CD4-positive, alpha-beta T cell treated with Interleukin-6 for 4 hours (primary cell): ENCODE measurements around the gene GNAQ.
"Not testable (repeated sequence)": the region's sequence is repeated elsewhere in the genome, so short reads cannot be mapped to it uniquely, and the experiment has no call there.

Source experiments
- DNase-seq: peaks from one replicate; pipeline ENCODE4 v3.0.0-alpha.2; 2020; ENCODE audit warnings: mixed read lengths

Gene GNAQ

DNA sequence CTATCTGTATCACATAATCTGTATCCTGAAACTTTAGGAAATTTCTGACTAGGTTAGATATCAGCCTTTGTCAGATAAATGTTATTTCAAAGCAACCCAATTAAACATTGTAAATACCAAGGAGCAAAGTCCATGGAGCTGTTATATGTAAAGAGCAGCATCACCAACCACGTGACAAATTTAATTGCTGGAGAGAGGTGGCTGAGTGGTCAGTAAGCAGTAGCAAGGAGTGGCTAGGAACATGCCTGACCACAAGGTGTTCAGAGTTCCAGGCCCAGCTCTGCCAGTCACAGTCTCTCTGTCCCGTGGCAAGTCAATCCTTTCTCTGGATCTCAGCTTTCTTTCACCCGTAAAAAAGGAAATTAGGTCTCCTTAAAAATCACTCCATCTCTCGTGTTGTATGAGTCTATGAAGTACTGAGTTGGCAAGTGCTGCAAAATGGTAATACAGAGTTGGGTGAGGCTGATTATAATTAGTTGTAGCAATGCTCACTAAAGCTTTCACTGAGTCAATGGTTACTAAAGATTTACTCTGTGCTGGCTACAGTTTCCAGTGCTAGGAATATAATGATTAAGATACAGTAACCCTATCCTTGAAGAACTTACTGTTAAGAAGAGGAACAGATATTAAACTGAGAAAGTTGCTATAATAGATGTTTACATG is 166.1 kb downstream of the GNAQ start:
- DNase-seq = no peak

DNA sequence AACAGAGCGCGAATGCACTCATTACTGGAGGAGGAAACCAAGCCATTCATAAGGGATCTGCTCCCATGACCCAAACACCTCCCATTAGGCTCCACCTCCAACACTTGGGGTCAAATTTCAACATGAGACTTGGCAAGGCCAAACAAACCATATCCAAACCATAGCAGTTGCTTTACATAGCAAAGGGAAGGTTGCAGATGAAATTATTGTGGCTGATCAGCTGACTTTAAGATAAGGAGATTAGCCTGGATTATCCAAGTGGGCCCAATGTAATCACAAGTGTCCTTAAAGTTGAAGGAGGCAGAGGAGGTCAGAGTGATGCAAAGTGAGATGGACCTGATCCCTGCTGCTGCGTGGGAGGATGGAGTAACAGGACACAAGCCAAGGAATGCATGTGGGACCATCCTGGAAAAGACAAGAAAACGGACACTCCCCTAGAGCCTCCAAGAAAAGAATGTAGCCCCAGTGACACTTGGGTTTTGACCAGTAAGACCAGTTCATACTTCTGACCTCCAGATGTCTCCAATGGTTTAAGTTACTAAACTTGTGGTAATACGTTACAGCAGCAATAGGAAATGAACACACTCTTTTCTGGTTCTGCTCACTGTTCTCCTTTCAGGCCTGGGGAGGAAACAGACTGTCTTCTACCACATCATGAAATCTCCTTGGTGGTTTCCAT is 167.3 kb downstream of the GNAQ start:
- DNase-seq = no peak

DNA sequence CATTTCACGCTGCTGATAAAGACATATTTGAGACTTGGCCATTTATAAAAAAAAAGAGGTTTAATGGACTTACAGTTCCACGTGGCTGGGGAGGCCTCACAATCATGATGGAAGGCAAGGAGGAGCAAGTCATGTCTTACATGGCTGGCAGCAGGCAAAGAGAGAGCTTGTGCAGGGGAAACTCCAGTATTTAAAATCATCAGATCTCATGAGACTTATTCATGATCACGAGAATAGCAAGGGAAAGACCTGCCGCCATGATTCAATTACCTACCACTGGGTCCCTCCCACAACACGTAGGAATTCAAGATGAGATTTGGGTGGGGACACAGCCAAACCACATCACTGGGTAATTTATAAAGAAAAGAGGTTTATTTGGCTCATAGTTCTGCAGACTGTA is 168.0 kb downstream of the GNAQ start:
- DNase-seq = not testable (repeated sequence)

DNA sequence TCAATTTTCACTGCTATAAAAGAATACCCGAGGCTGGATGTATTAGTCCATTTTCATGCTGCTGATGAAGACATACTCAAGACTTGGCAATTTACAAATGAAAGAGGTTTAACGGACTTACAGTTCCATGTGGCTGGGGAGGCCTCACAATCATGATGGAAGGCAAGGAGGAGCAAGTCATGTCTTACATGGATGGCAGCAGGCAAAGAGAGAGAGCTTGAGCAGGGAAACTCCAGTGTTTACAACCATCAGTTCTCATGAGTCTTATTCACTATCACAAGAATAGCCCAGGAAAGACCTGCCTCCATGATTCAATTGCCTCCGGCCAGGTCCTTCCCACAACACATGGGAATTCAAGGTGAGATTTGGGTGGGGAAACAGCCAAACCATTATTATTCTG is 170.7 kb downstream of the GNAQ start:
- not testable (repeated sequence) for DNase-seq

DNA sequence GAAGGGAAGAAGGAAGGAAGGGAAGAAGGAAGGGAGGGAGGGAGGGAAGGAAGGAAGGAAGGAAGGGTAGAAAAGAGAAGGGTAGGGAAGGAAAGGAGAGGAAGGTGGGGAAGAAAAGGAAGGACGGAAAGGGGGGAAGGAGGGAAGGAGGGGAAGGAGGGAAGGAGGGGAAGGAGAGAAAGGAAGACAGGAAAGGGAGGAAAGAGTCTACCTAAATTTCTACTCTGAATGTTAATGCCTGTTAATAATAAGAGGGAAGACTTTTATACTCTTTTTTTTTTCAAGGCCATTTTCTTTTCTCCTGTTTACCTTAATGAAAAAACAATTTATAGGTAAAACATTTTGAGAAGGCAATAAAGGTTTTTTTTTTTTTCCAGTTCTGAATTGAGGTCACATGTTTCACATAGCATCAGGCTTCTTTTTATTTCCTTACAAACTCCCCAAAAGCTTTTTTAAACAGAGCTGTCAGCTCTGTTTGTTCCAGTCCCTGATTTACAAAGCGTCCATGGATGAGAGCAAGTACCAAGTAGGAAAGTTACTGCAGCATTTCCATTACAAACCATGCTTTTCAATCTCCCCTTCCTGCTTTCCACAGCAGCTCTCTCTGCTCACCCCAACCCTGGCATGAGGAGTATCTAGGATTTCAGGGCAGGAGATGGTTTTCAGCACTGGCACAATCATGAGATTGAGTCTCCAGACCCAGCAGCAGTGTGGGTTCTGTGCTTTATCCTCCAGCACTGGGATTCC is 173.9 kb downstream of the GNAQ start:
- DNase-seq = no peak

DNA sequence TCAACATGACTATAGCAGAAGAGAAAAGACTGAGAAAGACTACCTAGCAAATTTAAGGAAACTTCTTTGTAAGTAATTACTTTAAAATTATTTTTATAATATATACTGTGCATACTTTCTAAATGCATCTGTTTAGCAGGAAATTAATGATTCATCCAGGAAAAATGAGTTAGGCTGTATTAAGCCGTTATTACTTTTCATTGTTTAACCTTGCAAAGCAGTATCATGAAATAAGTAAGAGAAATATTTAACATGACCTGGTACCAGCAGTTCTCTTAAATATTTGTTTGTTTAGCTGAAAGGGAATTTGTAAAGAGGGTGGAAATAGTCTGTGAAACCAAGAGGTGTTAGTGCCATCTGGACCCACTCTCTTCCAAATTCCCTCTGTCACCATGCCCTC is 175.0 kb downstream of the GNAQ start:
- DNase-seq = no peak

DNA sequence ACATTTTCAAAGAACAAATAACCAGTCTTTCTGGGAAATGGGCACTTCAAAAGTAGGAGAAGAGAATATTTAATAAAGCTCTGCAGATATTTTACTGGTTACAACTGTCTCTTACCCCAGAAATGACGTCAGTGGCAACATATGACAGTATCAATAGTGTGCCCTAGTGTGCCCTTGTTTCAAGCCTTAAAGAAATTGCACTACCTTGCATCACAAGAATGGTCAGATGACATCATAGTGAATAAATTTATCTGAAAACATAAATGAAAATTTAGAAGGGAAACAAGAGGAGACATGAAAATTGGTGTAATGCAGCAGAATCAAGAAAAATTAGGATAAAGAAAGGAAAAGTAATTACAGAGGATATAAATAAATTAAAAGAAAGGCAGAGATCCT is 176.7 kb downstream of the GNAQ start:
- no peak for DNase-seq

DNA sequence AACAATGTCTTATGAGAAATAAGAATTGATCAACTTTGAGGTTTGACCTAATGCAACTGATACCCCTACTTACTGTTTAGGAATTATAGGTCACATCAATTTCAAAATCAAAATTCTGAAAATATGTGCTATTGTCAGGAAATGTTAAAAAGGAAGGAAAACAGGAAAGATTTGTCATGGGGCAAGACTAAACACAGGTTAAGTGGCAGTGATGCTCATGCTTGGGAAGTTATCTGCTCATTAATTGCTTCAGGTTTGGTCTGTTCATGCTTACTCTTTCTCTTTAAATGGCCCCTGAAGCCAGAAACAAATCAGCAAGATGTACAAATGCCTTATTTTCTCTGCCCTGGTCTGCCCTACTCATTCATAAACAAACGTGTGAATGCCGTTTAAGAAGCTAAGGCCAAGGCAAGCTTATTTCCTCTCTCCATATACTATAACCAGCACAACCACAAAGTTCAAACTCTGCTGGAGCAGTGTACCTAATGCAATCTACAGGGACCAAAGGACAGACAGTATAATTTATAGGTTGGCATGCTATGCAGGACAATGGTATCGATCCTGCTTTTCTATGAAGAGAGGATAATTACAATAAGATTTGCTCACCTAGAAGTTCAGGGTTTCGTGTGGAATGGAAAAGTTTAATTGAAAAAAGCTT is 177.2 kb downstream of the GNAQ start:
- DNase-seq = no peak

DNA sequence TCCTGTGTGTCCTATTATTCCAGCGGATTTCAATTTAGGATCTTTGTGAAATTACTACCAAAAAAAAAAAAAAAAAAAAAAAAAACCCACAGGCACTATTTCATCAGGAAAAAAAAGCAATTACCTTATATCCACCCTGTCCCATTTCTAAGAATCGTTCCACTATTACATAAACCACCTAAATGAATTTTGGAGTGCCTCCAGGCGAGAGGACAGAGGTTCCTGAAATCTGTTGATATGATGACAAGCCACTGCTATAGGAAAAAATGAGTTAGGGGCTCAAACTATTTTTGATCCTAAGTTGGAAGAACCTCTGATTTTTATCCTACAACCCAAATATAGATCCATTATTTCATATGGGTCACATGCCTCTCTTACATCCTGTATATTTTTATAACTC is 177.9 kb downstream of the GNAQ start:
- no peak for DNase-seq

DNA sequence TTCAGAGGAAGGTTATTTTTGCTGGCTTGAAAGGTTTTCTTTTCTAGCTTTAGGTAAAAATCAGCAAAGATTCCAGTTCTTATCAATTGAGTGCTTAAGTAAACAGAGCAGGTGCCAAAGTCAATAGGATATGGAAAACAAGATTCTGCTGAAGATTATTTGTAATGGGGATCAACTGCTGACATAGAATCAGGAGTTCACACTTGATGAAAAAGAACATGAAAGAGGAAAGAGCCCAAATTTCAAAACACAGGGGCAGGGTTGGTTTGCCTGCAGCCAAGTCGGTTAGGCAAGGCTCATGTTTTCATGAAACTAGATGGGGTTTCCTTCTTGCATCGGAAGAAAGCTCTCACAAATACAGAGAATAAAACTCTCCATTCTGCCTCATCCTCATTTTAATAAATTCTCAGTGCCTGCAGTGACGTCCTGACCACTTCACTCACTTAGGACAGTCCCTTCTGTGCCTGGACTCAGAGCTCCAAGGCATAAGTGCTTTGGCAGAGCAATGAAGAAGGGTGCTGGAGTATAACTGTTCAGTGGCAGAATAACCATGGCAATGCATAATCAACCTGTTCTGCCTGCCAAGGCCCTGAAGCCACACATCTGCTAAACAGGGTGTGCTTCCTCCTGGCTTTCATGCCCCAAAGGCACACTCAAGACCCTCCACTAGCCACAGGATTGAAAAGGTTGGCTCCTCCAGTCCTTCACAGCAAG is 179.6 kb downstream of the GNAQ start:
- DNase-seq = no peak

DNA sequence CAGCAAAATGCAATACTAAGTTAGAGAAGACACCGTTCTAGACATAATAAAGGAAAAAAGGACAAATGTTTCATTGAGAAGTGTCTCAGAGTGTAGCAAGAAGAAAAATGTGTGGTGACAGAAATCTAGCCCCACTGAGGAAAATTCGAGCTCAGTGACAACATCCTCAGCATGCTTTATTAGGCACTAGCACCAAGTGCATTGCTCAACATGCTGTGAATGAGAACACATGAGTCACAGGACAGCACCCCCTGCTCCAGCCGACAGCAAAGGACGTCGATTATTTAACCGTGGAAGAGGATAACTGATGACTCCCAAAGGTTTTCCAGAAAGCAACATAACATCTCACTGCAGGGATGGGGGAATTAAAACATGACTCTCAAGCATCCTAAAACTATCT is 182.7 kb downstream of the GNAQ start:
- DNase-seq = no peak

DNA sequence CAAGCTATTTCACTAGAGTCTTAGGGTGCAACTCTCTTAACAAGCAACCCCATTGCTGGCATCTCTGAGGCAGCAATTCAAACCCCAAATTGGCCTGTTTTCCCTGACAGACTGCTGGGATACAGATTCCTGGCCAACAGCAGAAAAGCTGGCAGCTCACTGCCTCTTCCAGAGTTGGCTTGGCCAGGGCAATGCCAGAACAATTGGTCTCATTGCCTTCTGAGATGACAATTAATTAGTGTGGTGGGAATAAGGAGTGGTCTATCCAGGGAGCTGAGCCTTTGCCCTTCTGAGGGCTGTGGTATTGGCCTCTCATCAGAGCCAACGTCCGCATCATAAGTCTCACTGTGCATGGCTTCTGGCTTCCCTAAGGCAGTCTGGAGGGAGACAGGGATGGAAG is 183.2 kb downstream of the GNAQ start:
- no peak for DNase-seq

DNA sequence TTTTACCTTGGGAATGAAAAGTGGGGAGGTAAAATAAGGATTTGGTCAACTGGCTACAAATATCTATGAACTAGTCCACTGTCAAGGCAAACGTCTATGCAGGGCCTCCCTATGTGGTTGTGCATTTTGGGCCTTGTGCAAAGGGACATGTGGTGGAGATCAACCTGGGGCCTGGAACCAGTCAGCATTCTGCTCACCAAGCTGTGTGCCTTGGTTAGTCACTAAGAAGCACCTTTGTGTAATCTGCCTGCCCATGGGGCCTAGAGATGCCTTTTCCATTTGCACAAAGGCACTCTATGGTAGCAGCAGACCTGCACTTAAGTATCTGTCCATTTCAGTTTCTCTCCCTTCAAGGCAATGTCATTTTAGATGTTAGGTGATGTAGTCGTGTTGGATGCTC is 184.0 kb downstream of the GNAQ start:
- DNase-seq = no peak

DNA sequence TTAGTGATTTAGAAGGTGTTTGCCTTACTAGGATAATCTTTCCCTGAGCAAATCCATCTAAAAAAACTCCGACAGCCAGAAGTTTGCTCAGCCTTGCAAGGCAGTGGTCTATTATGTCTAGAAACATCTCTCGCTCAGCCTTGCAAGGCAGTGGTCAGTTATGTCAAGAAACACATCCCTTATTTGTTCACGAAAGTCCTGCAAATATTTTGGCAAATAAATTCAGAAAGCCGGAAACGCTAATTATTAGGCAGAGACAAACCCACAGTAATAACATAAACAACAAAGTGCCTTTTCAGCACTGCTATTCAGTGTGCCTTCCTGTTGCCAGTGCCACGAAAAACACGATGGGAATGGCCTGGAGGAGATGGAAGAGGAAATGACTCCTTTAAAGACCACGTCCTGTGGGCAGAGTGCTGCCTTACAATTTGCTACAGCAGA is 184.5 kb downstream of the GNAQ start:
- no peak for DNase-seq

DNA sequence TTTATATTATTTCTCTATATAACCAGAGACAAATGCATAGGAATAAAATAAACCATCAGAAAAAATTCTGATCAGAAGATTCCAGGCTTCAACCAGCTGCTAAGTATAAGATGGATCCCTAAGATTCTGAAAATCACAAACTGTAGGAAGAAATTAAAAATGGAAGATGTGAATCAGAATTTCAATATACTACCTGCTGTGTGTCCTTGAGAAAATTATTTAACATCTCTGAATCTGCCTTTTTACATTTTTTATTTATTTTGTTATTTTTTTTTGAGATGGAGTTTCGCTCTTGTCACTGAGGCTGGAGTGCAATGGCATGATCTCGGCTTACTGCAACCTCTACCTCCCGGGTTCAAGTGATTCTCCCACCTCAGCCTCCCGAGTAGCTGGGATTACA is 187.2 kb downstream of the GNAQ start:
- DNase-seq = no peak

DNA sequence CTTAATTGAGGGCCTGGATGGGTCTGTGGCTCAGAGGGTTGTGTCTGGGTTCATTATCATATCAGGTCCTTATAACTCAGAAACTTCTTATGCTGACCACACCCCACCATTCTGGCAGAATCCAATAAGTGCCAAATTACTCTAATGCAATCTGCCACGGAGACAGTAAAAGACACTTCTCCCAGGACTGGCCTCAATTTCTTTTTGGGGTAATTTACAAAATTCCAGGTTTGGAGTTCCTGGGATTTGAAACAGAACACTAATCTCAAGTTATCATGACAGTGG is 187.8 kb downstream of the GNAQ start:
- DNase-seq = no peak

DNA sequence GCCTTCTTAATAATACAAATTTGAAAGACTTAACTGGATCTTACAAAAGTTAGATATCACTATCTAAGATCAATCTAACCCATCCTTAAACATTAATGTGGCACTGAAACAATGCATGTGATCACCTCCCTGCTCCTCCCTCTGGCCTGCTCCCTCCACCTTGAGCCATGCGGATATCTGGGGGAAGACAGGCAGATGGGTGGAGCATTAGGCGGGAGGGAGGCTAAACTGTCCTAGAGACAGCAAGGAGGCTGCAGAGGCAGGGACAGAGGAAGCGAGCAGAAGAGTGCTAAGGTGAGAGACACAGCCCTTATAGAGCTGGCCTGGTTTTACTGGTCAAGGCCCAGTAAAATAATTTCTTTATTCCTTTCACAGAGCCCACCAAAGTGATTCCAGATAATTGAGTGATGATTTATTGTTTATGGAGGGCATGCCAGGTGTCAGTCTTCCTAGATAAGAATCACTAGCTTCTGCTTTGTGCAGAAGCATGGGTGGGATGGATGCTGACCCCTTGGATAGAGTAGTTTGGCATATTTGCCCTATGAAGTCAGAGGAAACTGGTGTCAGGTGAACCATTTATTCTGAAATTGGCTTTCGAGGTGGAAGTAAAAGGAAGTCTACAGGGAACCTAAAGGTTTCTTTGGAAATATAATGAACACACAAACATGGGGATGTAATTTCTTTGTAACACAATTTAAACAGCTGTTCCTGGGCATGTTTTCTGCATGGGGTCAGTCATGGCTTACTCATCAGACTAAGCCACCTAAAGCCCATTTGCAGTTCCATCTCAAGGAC is 188.3 kb downstream of the GNAQ start:
- no peak for DNase-seq

DNA sequence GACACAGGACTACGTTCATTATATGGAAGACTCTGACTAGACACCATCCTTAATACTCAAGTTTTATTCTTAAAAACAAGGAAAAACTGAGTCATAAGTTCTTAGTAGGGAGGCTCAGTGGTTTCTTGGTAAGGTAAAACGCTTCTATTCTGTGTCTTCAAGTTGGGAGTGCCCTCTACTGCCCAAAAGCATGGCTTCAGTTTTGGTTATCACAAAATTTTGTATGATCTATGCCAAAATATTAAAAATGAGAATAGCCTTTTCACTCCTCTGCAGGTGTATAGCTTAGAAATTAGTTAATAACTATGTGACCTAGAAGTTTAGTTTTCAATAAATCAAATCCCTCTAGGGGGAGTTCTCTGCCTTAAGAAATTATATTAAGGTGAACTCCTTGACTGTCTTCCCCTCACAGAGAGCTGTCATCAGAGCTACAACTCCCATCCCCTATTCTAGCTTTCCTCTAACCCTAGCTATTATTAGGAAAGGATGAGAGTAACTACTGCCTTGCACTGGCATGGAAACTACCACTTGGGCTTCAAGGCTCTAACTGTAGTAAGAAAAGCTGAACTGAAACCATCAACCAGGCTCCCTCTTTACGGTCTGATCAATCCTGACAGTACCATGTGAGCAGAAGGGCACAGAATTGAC is 189.7 kb downstream of the GNAQ start:
- no peak for DNase-seq

DNA sequence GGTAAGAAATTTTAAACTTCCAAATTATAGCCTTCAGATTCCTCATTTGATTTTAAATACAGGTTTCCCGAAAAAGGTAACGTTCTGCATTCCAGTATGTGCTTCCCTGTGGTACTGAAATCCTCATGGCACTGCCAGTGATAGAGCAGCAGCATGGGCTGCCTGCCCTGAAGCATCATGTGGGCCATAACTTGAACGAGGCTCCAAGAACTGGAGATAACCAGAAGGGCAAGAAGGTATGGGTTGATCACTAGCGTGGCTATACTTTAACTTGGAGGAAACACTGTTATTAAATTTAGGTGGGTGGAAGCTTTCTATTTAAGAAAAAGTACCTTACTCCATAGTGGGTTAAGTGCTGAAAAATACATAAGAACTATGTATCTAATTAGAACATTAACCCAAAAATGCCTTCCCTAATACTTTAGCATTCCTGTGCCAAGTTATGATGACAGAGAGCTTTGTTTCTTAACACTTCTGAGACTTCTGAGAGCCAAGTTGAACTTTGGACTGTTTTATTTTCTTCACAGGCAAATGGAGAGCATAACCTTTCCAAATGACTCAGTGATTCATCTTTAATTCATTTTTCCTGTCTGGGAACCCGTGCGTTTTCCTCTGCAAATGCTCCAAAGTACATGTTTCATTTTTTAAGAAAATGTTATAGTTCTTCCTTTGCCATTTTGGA is 192.0 kb downstream of the GNAQ start:
- no peak for DNase-seq

DNA sequence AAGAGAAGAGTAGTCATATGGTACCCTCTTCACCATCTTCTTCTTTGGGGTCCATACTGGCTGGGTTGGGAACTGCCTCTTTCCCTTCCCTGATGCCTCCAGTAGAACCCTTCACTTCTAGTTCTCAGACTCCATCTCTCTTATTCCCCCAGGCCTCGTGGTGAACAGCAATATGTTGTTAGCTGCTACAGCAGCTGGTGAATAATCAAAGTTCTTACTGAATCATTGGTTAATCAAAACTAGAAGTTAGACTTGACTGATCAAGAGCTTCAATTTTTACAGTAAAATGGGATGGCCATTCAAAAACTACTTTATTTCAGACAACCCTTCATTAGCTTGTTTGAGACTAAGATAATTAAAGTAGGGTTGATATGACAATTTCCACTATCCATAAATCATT is 192.6 kb downstream of the GNAQ start:
- no peak for DNase-seq

DNA sequence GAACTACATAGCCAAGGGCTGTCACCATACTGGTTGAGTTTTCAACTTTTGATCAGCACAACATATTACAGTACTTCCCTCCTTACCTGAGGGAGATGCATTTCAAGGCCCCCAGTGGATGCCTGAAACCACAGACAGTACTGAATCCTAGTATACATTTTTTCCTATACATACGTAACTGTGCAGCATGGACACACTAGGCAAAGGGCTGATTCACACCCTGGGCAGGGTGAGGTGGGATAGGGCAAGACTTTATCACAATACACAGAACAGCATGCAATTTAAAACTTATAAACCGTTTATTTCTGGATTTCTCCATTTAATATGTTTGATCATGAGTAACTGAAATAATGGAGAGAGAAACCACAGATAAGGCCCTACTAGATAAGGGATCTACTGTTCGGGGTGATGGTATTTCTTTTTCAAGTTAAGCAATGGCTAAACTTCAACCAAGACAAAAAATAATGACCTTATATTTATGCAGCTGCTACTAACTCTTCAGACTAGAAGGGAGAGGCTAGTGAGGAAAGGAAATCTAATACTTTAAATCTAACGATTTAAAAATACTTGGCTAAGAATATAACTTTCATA is 196.6 kb downstream of the GNAQ start:
- DNase-seq = no peak
